CD4-positive, alpha-beta T cell treated with Interleukin-6 for 4 hours (primary cell): ENCODE measurements around the gene C2CD2.
A peak's percentile ranks its signal among the peaks of the same experiment; 100 is the strongest.
"Not testable (repeated sequence)": the region's sequence is repeated elsewhere in the genome, so short reads cannot be mapped to it uniquely, and the experiment has no call there.

Source experiments
- DNase-seq: peaks from one replicate; pipeline ENCODE4 v3.0.0-alpha.2; 2020; ENCODE audit warnings: mixed read lengths

C2CD2 gene

DNA sequence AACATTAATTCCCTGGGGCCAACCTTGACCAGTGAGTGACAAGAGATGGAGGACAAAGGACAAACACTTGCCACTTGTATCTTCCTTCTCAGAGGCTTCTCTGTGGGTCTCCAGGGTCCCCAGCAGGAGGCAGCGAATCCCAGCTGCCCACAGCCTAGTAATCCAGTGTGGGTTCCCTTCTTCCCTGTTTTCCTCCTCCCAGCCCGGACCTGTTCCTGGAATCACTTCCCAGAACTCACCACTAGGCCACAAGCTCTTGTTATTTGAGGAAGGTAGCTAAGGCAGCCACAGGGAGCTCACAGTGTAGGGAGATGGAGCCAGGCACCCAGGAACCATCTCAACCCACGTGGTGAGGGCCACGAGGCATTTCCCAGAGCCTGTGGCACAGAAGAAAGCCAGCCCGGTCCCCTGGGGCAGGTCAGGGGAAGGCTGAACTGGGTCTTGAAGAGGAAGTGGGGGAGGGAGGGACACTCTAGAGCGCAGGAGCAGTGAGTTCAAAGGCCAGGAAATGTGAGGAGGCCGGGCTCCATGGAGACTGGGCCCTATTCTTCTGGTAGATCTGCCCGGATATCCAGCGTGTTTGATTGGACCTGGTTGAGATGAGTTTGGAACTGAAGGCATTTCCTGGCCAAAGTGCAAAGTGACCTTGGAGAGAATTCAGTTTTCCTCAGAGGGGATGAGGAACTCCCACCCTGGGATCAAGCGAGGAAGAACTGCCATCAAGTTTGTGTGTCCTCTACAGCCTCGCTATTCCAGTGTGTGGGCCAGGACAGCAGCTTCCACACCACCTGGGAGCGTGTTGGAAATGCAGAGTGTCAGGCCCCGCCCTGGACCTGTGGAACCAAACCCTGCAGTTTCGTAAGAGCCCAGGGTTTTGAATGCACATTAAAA lies 20.3 kb upstream of the C2CD2 start:
- peak; percentile 44 for DNase-seq

DNA sequence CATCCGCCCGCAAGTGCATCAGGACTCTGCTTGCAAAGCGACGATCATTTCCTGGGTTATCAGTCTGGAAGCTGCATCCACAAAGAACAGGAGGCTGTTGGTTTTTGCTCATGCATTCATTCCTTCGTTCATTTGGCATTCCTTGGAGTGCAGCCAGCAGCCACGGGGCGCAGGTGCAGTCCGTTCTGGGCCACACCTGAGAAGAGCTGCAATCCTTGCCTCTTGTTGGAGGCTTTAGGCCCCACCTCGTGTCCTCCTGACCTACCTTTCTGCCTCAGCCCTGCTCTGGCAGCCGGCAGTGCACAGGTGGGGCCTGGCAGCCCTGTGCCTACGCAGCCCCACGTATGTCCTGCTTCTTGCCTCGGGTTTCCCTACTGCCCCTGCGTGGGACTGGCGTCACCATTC lies 19.6 kb upstream of the C2CD2 start:
- DNase-seq, result no peak

DNA sequence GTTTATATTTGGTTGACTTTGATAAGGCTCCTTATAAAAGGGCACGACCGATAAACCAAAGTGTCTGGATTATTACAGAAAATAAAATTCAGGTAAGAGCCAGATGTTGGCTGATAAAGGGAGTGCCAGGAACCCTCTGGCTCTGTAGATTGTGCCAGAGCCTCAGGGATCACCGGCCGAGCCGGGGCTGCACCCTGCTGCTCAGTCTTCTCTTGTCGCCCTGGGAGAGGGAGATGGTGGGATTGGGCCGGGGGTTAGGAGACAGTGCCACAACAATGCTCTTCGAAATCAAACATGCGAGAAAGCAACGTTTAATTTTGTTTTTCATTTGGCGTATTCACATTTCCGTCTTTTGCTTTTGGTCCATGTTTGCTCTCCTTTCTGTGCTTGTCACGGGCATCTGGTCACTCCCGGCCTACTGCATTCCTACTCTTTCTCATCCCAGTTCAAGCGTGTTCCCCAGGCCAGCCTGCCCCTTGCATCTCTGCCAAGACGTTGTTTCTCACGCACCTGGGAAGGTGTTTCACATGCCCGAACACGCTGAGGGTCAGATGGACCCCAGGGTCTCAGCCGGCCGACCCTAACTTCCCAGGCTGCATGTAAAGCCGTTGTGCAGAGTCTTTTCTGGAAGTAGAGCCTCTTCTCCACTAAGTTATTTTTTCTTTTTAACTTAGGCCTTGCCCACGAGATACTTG lies 18.8 kb upstream of the C2CD2 start:
- no peak for DNase-seq

DNA sequence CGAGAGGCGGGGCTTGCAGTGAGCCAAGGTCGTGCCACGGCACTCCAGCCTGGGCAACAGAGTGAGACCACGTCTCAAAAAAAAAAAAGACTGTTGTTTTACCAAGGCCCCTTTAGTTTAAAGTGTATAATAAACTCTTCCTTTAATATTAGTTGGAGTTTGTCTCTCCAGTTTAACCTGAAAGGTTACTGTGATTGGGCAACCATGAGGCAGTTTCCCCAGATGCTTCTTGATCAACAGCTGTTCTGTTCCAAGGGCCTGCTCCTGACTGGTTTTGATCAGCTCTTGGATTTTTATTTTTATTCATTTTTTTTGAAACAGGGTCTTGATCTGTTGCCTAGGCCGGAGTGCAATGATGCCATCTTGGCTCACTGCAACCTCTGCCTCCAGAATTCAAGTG lies 18.1 kb upstream of the C2CD2 start:
- no peak for DNase-seq

DNA sequence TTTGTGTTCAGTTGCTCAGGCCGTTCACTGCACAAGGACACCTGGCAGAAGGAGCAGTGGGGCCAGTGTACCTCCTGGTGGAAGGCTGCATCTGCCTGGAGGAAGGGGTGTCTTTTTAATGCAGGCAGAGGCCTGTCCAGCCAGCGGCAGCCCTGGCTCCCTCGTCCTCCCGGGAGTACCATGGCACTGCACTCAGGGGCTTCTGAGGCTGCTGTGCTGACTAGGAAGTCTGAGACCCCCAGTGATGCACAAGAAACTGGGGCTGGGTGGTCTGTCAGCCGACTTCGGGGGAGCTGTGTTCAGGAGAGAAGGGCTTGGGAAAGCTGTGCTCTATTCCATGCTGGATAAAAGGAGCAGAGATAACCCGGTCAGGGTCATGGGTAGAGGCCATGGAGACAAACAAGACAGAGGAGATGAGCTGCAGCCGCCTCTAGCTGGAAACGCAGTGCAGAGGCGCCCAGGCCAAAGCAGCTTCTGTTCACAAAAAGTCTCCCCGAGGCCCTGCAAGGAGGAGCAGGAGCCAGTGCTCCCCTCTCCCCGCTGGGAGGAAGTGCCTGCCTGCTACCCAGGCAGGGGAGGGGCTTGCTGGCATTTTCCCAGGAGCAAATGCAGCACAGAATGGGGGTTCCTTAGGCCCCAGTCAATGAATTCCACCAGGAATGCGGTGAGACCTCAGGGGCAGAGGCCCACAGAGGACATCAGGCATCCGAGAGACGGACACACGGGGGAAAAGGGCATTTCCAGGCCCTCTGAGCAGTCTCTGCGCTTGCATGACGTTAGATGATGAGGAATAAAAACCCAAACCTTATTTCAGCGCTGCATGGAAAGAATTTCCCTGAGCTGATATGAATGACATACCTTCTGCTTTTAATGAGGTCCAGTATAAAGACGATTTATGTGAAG lies 17.2 kb upstream of the C2CD2 start:
- no peak for DNase-seq

DNA sequence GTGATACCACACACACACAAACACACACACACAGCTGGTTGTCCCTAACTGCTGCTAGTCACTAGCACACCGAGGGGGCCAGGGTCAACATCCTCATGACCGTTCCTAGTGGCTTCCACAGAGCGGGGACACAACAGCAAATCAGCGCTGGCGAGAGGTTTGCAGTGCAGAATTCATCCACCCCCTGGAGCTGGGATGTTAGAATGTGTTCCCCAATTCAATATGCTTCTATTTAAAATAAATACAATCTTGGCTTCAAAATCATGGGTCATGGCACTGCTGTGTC lies 16.2 kb upstream of the C2CD2 start:
- DNase-seq, result no peak

DNA sequence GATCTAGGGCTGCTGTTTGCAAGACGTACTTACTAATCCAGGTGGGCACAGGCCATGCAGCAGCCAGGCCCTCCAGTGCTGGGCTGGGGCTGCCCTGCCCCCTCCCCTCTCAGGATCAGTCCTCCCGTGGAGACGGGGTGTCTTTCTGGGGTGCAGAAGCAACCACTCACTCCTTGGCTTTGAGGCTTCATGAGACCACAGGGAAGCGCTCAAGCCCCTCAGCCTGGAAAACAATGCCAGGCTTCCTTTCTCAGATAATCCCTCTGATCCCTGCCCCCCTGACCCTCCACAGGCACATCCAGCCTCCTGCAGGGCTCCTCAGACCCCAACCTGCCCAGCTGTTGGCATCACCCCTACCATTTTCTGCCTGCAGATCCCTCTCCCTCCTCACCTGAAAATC lies 13.9 kb upstream of the C2CD2 start:
- DNase-seq, result no peak

DNA sequence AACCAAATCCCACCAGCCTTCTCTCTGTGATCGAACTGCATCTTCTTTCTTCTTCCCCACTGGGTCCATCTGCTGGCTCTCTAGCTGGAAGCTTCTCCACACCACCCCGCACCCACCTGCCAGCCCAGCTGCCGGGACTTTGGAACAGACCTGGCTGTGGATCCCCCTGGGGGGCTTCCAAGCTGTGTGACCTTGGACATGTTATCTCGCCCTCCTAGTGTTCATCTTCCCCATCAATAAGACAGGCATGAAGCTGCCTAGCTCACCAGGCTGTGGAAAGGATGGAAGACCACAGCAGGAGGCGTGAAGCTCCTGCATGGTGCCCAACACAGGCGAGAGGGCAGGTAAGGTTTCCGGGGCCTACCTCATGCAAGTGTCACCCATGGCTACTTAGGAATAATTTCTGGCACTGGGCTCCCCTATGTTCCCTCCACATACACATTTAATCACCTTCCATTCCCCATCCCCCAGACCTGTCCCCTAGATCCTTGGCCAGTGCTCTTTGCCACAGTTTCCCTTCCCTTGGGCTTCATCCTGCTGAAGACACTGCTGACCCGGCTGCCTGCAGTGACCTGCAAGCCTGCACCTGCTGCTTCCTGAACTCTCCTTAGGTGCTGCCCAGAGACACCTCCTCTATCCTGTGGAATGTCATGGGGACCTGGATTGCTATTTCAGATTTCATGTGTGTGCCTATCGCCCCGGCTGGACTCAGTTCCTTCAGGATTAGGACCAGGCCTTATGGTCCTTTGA lies 13.2 kb upstream of the C2CD2 start:
- no peak for DNase-seq

DNA sequence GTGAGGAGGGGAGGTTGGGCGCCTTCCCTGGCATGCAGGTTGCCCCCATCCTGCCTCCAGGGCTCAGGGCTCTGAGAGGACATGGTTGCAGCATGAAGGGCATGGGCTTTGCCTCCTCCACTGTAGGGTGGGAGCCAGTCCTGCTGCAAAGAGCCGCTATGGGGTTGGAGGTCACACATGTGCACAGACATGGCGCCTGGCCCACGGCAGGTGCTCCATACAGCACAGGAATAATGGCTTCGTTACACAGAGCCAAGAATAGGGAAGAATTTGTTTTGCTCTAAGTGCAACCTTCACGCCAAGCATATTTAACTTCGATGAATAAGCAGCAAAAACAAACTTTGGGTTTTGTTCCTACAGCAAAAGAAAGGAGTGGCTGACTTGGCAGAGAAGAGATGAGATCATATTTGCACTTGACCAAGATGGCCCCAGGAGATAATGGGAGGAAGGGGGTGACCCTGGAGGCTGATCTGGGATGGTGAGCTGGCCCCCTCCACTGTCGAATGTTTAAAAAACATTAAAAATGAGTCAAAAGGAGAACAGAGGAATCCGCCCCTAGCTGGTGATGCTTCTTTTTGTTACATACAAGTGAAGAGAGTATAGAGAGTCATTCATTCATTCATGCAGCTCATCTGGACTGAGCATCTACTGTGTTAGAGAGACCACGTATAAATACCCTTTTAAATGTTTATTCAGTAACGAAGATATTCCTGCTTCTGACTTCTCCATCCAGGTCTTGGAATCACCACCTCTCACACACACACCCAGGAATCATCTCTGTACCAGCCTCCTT lies 12.4 kb upstream of the C2CD2 start:
- DNase-seq, result no peak

DNA sequence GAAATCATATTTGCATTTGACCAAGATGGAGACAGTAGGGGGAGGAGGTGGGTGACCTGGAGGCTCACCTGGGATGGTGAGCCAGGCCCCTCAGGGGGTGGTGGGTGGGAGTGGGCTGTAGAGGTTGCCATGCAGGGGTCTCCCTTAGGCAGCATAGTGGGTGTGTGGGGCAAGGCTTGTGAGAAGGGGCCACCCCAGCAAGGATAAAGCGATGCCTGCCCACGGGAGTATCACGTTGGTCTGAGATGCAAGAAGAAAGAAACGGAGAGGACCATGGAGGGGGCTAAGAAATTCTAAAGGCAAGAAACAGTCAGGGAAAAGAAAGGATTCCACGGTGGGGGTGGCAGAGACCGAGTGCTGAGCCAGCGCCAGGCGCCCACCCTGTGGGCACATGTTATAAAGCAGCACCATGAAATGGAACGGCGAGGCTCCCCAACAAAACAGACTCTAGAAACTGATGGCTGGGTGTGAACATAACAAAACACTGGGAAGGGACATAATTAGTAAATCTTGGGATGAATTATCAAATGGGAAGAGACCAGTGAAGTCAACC lies 11.7 kb upstream of the C2CD2 start:
- DNase-seq, result no peak

DNA sequence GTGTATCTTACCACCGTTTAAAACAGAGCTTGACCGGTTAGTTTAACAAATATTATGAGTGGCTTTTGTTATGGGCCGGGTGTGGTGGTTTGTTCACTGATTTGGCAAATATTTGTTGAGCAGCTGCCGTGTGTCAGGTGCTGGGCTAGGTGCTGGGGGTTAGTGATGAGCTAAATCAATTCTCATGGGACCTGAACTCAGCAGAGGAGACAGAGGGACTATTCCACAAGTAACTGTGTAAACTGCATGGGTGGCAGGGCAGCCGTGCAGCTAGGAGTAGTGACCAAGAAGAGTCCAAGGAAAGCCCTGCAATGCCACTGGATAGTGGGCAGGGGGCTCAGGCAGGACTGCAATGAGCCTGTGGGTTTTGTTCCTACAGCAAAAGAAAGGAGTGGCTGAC lies 11.2 kb upstream of the C2CD2 start:
- no peak for DNase-seq

DNA sequence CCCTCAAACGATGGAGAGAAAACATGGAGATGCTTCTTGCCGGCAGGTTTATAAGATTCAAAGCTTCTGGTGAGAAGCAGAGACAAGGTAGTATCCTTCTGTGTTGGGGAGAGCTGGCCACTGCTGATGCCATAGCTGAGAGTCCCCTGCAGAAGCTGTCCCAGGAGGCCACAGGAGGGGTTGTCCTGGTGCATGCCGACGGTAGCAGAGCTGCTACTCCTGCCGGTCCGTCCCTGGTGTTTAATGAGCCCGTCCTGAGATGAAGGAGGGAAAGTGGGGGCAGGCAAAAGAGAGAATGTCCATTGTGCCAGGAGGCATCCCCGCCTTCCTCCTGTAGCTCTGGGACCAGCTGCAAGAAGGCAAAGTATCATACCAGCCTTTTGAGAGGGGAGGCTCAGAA lies 10.4 kb upstream of the C2CD2 start:
- no peak for DNase-seq

DNA sequence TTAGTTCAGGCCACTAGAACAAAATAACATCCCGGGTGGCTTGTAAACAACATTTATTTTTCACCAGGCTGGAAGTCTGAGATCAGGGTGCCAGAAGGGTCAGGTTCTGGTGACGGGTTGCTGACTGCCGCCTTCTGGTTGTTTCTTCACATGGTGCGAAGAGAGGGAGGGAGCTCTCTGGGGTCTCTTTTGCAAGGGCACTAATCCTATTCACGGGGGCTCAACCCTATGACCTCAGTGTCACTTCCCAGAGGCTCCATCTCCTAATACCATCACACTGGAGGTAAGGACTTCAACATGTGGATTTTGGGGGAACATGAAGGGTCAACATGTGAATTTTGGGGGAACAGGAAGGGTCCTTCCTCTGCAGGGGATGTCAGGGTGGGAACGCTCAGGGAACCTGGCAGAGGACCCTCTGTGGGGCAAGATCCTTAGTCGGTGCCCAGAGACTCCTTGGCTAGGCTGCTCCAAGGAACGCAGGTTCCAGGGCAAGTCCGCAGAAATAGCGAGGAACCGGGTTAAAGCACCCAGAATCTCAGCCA lies 8.7 kb upstream of the C2CD2 start:
- no peak for DNase-seq

DNA sequence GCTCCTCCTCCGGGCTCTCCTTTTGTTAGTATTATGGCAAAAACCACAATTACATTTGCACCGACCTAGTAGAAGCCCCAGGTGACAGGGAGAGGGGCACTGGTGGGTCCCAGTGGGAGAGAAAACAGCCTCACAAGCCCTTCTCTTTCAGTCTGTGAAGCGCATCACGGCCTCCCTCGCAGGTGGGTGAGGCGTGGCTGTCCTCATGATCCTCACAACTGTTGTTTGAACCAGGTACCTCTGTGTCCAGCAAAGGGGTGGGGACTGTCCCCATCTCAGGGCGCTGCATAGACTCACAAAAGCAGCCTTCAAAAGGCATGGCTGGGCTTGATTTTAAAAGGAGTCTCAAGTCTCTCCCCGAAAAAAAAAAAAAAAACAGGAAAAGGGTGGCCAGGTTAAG lies 7.9 kb upstream of the C2CD2 start:
- no peak for DNase-seq

DNA sequence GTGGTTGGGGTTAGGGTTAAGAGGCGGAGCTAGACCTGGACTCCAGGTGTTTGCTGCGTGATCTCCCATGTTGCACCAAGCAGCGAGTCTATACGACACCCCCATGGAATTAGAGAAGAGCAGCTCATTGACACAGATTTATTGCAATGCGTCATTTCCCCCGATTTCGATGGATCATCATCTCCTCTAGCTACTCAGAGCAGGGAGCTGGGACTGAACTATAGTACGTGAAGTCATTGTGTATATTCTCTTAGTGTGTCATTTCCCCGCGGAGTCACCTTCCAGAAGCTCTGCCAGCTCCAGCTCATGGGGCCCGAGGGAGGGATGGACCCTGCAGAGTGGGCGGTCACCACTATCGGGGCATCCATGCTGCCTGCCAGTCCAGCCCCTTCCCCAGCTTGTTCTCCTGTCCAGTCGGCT lies 7.5 kb upstream of the C2CD2 start:
- DNase-seq, result no peak

DNA sequence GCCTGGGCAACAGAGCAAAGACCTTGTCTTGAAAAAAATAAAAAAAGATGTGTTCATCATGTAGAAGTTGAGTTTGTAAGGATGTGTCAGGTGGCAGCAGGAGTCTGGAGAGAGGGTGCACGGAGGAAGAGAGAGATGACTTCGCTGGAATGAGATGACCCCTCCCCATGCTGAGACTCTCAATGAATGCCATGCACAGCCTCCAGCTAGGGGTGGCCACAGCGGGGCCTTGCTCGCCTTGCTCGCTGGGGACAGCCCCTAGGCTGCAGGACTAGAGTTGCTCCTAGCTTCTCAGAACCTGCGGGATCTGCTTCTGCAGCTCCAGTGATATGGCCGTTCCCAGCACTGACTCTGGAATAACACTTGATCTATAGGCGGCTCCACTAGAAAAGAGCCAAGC lies 6.6 kb upstream of the C2CD2 start:
- no peak for DNase-seq

DNA sequence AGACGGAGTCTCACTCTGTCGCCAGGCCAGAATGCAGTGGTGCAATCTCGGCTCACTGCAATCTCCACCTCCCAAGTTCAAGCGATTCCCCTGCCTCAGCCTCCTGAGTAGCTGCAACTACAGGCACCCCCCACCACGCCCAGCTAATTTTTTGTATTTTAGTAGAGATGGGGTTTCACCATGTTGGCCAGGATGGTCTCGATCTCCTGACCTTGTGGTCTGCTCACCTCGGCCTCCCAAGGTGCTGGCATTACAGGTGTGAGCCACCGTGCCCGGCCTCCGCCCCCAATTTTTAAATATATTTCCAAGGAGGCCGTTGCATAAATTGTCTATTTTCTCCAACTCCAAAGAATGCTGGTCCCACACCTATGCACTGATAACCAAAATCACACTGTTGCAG lies 5.9 kb upstream of the C2CD2 start:
- not testable (repeated sequence) for DNase-seq

DNA sequence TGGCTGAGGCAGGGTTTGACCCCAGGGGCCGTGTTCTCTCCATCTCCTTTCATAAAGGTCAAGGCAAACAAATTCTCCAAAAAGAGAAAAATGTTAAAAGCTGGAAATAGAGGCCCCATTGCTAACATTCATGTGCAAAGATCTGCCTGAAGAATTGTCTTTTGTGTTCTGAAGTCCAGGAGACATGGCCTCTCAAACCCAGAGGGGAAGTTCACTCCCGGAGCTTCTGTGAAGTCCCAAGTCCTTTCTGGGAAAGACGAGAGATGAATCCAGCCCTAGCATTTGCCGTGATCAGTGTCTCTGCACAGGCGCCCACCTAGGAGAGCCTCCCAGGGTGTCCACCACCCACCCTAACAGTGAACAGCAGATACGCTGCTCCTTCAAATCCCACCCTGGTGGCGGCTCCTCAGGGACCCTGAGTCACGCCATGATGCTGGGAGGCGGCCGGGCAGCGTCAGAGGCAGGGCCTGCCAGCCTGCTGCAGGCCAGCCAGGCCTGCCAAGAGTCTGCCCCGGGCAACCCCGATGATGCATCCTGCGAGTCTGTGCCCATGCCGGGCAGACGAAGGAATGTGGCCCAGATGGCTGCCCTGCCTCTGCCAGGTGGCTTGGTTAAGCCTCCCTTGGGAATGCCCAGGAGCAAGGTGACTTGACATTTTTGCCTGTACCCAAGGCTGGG lies 5.2 kb upstream of the C2CD2 start:
- no peak for DNase-seq

DNA sequence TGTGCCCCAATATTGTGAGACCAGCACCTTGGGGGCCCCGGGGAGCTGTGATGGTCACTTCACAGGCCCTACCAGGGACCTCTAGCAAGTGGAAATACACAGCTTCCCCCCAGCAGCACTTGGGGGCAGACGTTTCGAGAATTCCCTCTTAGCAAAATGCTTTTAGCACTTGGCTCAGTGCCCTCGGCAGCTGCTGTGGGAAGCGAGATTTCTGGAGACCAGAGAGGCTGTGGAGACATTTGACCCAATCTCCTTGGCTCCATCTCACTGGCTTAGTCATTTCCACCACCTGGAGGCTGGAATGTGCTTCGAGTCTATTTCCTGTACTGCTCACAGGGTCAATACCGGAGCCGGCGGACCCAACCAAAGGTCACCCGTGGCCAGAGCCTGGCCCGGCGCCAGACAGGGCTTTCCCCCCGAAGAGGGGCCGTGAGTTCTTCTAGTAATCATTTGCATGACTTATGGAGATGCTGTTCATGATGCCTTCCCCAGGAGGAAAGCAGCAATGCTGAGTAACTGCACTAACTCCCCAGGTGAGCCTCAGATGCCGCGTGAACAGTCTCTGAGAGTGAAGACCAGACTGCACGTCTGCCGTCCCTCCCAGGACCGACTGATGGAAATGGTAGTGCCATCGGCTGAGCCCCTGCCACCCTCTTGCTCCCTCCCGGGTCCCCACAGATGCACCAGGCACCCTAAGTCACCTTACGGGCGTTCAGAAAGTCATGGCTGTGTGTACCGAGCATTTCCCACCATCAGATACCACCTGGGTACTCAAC lies 4.4 kb upstream of the C2CD2 start:
- DNase-seq, result no peak
